ENCODE measurements around the gene LRIG2. TPM values are rescaled to one million over a fixed set of nuclear protein-coding genes. Genes with fewer than 3 reads are reported as not detected.

The LRIG2 gene
- total and polyA plus RNA-seq, 10 donors, result 3.4 to 68.7 (median 22.1) TPM

GRCh38 chr1:113118266-113118665 is 45.3 kb downstream of the LRIG2 start:
- DNase-seq, result no peak
- H3K9me3 ChIP-seq, result no peaks in the 10 kb centered on the region
- no peaks in the 10 kb centered on the region for H3K27me3 ChIP-seq (replicated peaks in 1 of 7)
- no peak overlapping the region for H3K4me3 ChIP-seq
- H3K4me1 ChIP-seq, result no peaks in the 10 kb centered on the region
- no peak overlapping the region for H3K27ac ChIP-seq
- intact Hi-C loops (cut with DNase I; ENCODE audit: low total_unique reads), result no loop called here
- H3K36me3 ChIP-seq, result peaks cover 7 to 100% (median 97%) of the 10 kb centered on the region in 6 donors
- TF ChIP-seq CTCF (IDR thresholded peaks at IDR 0.05 in 8 of 11, conservative IDR thresholded peaks at IDR 0.05 in 3 of 11) (no peak), POLR2AphosphoS5 (IDR thresholded peaks at IDR 0.05) (no peak), POLR2A (IDR thresholded peaks at IDR 0.05) (no peak)

DNA sequence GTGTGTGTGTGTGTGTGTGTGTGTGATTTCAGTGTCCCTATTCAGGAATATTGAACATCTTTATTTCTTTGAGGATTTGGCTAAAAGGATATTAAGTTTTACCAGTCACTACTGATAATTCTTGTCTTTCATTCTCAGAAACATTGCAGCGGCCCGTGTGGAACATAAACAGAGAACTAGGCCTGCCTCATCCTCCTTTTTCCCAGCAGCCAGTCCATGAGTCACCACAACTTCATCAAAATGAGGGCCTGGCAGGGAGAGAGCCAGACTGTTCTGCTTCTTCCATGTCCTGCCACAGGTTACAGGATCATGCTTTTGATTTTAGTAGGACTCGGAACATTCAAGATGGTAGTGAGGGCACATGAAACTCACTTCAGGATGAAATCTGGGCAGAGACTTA is 50.7 kb downstream of the LRIG2 start:
- intact Hi-C loops (cut with DNase I; ENCODE audit: low total_unique reads), result no loop called here
- Histone ChIP-seq H3K27ac (no peak overlapping the region), H3K27me3 (replicated peaks in 1 of 7) (no peaks in the 10 kb centered on the region), H3K4me3 (no peak overlapping the region), H3K9me3 (no peaks in the 10 kb centered on the region), H3K4me1 (no peaks in the 10 kb centered on the region), H3K36me3 (peaks cover 4 to 98% (median 75%) of the 10 kb centered on the region in 6 donors)
- TF ChIP-seq POLR2AphosphoS5 (IDR thresholded peaks at IDR 0.05) (no peak), POLR2A (IDR thresholded peaks at IDR 0.05) (no peak), CTCF (IDR thresholded peaks at IDR 0.05 in 8 of 11, conservative IDR thresholded peaks at IDR 0.05 in 3 of 11) (no peak)
- WGBS, 5 donors, result 91 to 99% (median 96%) methylated on average over 3 of the region's 3 CpGs
- no peak for DNase-seq

GRCh38 chr1:113124366-113124765 is 51.4 kb downstream of the LRIG2 start:
- Histone ChIP-seq H3K36me3 (peaks cover 4 to 96% (median 68%) of the 10 kb centered on the region in 6 donors), H3K27ac (no peak overlapping the region), H3K4me3 (no peak overlapping the region), H3K4me1 (no peaks in the 10 kb centered on the region), H3K9me3 (no peaks in the 10 kb centered on the region), H3K27me3 (replicated peaks in 1 of 7) (no peaks in the 10 kb centered on the region)
- 76 to 90% (median 87%) methylated on average over 1 of the region's 1 CpG for WGBS, 5 donors
- DNase-seq, result no peak
- TF ChIP-seq POLR2A (IDR thresholded peaks at IDR 0.05) (no peak), POLR2AphosphoS5 (IDR thresholded peaks at IDR 0.05) (no peak), CTCF (IDR thresholded peaks at IDR 0.05 in 8 of 11, conservative IDR thresholded peaks at IDR 0.05 in 3 of 11) (no peak)
- intact Hi-C loops (cut with DNase I; ENCODE audit: low total_unique reads), result no loop called here

DNA sequence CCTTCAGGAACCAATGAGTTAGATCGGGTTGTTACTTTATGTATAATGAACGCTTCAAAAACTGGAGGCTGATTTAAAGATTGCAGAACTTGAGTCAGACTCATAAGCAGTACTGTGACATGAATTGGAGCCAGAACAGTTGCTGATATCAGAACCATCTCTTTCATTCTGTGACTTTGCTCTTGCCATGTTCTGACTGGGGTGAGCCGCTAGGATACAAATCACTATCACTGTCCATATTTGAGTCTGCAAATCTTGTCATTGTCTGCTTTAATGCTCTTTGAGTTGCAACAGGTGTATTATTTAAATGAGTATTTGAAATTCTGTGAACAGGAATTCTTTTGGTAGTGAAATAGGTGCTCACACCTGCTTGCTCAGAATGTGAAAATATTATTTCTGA is 52.5 kb downstream of the LRIG2 start:
- DNase-seq, result no peak
- WGBS, 5 donors, result 90 to 96% (median 93%) methylated on average over 3 of the region's 3 CpGs
- Histone ChIP-seq H3K4me1 (no peaks in the 10 kb centered on the region), H3K36me3 (peaks cover 4 to 89% (median 57%) of the 10 kb centered on the region in 6 donors), H3K9me3 (no peaks in the 10 kb centered on the region), H3K4me3 (no peak overlapping the region), H3K27ac (no peak overlapping the region), H3K27me3 (replicated peaks in 1 of 7) (no peaks in the 10 kb centered on the region)
- intact Hi-C loops (cut with DNase I; ENCODE audit: low total_unique reads), result no loop called here
- no peak for TF ChIP-seq POLR2A (IDR thresholded peaks at IDR 0.05)
- TF ChIP-seq POLR2AphosphoS5 (IDR thresholded peaks at IDR 0.05), result no peak
- no peak for TF ChIP-seq CTCF (IDR thresholded peaks at IDR 0.05 in 8 of 11, conservative IDR thresholded peaks at IDR 0.05 in 3 of 11)
